Adrenal gland (tissue), 5 donors: ENCODE measurements around the gene VEZF1.

Source experiments
- CTCF ChIP-seq, 6 experiments: fragments of 450-650 bp in 4 of 6; fragments of 200-600 bp in 2 of 6; sonication (generic) in 1 of 6; IDR thresholded peaks; 1 replicate in 5 of 6; 2 replicates in 1 of 6; pipeline versions ENCODE4 v1.5.1 to v1.8.0; 2016 to 2021; ENCODE audit warnings: antibody characterized with exemption in 6 of 6, mild to moderate bottlenecking in 2 of 6, moderate library complexity in 1 of 6
- POLR2A ChIP-seq, 2 donors: fragments of 450-650 bp; IDR thresholded peaks; one replicate each; pipeline ENCODE4 v1.6.1; 2017; ENCODE audit warnings: antibody characterized with exemption in 2 of 2, mild to moderate bottlenecking in 2 of 2, moderate library complexity in 1 of 2
- donor health status: DM: no; HTN: no; CAD: no.

DNA sequence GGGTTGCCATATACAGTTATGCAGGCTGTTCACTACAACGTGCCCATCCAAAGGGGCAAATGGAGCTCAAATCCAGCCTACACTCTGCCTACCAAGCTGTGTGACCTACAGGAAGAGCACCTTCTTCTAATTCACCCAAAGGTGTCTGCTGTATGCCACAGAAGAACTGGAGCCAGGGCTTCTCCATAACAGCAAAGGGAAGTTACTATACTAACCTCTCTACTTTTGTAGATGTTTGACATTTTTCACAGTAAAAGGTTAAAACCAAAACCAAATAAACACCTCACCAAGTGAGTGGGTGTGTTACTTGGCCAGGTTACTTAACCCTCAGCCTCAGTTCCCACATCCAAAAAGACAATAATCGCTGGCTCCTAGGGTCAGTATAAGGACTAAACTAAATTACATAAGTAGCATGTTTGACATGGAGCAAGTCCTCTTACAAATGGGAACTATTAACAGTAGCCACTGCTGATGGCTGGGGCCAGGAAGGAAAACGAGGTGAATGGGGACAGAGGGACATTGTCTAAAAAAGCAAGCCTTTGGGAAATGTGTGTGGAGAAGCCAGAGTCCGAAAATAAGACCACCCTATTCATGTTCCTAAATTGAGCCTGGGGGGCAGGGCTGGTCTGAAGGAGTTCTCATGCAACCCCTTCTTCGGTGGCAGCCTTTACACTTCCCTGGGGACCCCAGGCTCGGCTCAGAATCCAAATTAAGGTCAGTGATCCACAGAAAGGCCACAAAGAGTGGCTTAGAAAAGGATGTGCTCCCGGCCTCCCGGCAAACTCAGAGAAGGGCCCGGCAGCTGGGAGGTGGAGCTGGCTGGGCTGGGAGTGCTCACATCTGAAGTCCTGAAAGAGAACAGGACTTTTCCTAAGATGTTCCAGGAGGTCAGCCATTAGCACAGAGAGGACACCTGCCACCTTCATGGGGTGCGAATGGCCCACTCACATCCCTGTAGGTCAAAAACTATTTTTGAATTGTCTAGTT, 46.4 kb downstream of the VEZF1 start:
- no peak for TF ChIP-seq CTCF (IDR thresholded peaks at IDR 0.05)
- TF ChIP-seq POLR2A (IDR thresholded peaks at IDR 0.05): no peak
